ENCODE results near the gene EXOC1.

EXOC1 gene

GRCh38 chr4:55854129-55854528, 681 bp downstream of the EXOC1 start:
- DNase-seq: no peak

GRCh38 chr4:55857586-55857985, 4.1 kb downstream of the EXOC1 start:
- no peak for DNase-seq

- DNase-seq: no peak
Observed at GRCh38 chr4:55859711-55860110, 6.3 kb downstream of the EXOC1 start.

- DNase-seq: no peak
Observed at GRCh38 chr4:55864577-55865223, 11.3 kb downstream of the EXOC1 start.

- DNase-seq: no peak
Observed at GRCh38 chr4:55865228-55865806, 11.9 kb downstream of the EXOC1 start.

- DNase-seq: no peak
Observed at GRCh38 chr4:55866290-55866907, 13.0 kb downstream of the EXOC1 start.

- DNase-seq: peak; percentile 40
Observed at GRCh38 chr4:55866973-55867574, 13.6 kb downstream of the EXOC1 start.

- DNase-seq: no peak
Observed at GRCh38 chr4:55868581-55869090, 15.2 kb downstream of the EXOC1 start.

- no peak for DNase-seq
Observed at GRCh38 chr4:55871299-55871800, 17.9 kb downstream of the EXOC1 start.

- no peak for DNase-seq
Observed at GRCh38 chr4:55874831-55875230, 21.4 kb downstream of the EXOC1 start.

GRCh38 chr4:55876387-55876786, 22.9 kb downstream of the EXOC1 start:
- no peak for DNase-seq

GRCh38 chr4:55879224-55879623, 25.8 kb downstream of the EXOC1 start:
- DNase-seq: no peak

GRCh38 chr4:55880652-55881280, 27.3 kb downstream of the EXOC1 start:
- DNase-seq: no peak

- DNase-seq: no peak
Observed at GRCh38 chr4:55884093-55884850, 30.8 kb downstream of the EXOC1 start.

GRCh38 chr4:55884851-55885219, 31.4 kb downstream of the EXOC1 start:
- no peak for DNase-seq

- no peak for DNase-seq
Observed at GRCh38 chr4:55887594-55887993, 34.1 kb downstream of the EXOC1 start.

- DNase-seq: no peak
Observed at GRCh38 chr4:55892156-55892555, 38.7 kb downstream of the EXOC1 start.

- DNase-seq: no peak
Observed at GRCh38 chr4:55896622-55897021, 43.2 kb downstream of the EXOC1 start.

- no peak for DNase-seq
Observed at GRCh38 chr4:55902677-55903076, 49.2 kb downstream of the EXOC1 start.

GRCh38 chr4:55903577-55903976, 50.1 kb downstream of the EXOC1 start:
- DNase-seq: no peak

- DNase-seq: no peak
Observed at GRCh38 chr4:55904576-55904975, 51.1 kb downstream of the EXOC1 start.

- no peak for DNase-seq
Observed at GRCh38 chr4:55906323-55906722, 52.9 kb downstream of the EXOC1 start.

- DNase-seq: no peak
Observed at GRCh38 chr4:55906989-55907388, 53.5 kb downstream of the EXOC1 start.

Measured in CD4-positive, alpha-beta T cell treated with Interferon gamma for 1 hour (primary cell).